ENCODE data around the gene LARP1. TPM values are rescaled to one million over a fixed set of nuclear protein-coding genes. Genes with fewer than 3 reads are reported as not detected.

Gene LARP1
- total and polyA plus RNA-seq, 10 of the 15 experiments (the other 5 are each of a cell fraction or from before 2014, with no cell fraction given), result 22.6 to 227 (median 60.8) TPM

- TF ChIP-seq POLR2AphosphoS2 (IDR thresholded peaks at IDR 0.05; ENCODE audit: low read depth, low read length), result no peak
- Histone ChIP-seq H3K4me2 (ENCODE audit: control insufficient read depth, insufficient read depth) (no peak overlapping the region), H3K4me3 (no peak overlapping the region), H3K9ac (ENCODE audit: control insufficient read depth, insufficient read depth, low read length) (no peak overlapping the region), H3K79me2 (ENCODE audit: control insufficient read depth, insufficient read depth, low read length) (no peaks in the 10 kb centered on the region), H3K36me3 (ENCODE audit: control insufficient read depth in 2 of 2, insufficient read depth in 2 of 2, low read length in 1 of 2) (no peaks in the 10 kb centered on the region), H4K20me1 (ENCODE audit: control insufficient read depth, insufficient read depth) (no peaks in the 10 kb centered on the region), H3K4me1 (ENCODE audit: control insufficient read depth, insufficient read depth, low read length) (no peaks in the 10 kb centered on the region), H2AFZ (ENCODE audit: control insufficient read depth, low read depth, low read length) (no peak overlapping the region), H3K27ac (ENCODE audit: control insufficient read depth, insufficient read depth) (no peak overlapping the region), H3K9me3 (replicated peaks; ENCODE audit: control insufficient read depth, insufficient read depth, low read length) (no peaks in the 10 kb centered on the region), H3K27me3 (replicated peaks in 1 of 2; ENCODE audit: control insufficient read depth in 2 of 2, insufficient read depth in 2 of 2, low read length in 1 of 2) (no peaks in the 10 kb centered on the region)
- ChIA-PET POLR2A (no interaction called here), SMC1A (ENCODE audit: uncharacterized antibody, unreplicated experiment) (no interaction called here), CTCF (interaction anchor here (1.2 kb wide), 1 partner anchor 9 kb away, joined by 3 read pairs; no protein-coding TSS in a partner anchor), RAD21 (ENCODE audit: unreplicated experiment) (no interaction called here)
- whole genome bisulfite sequencing (ENCODE audit: insufficient coverage, insufficient replicate concordance, low lambda C conversion rate, missing lambda C conversion rate), result 60% methylated on average over 2 of the region's 2 CpGs
- FAIRE-seq, result no peak
- no peak; the same call in 2 of the 3 replicates for ATAC-seq
- in situ Hi-C loops (cut with MboI), result loop anchor here (5.0 kb wide), 1 partner anchor 32 kb away; no protein-coding TSS in a partner anchor
- intact Hi-C loops (cut with micrococcal nuclease; ENCODE audit: unreplicated experiment), result no loop called here
- BruUV-seq (replicated peaks), result no TSS peak
- no peak for DNase-seq (ENCODE audit: low read depth, low spot score)
These were observed 94.6 kb downstream of the LARP1 start for GRCh38 chr5:154849791-154850201.

- DNase-seq (ENCODE audit: low read depth, low spot score) (no peak), ATAC-seq (peak; percentile 80), FAIRE-seq (no peak)
- ChIA-PET SMC1A (ENCODE audit: uncharacterized antibody, unreplicated experiment) (interaction anchor here (0.6 to 1.4 kb wide), 5 partner anchors 9 to 882 kb away, joined by 3 to 4 read pairs (median 3); no protein-coding TSS in a partner anchor), CTCF (interaction anchor here (0.8 to 1.2 kb wide), 3 partner anchors 53 to 208 kb away, joined by 3 read pairs; no protein-coding TSS in a partner anchor), POLR2A (interaction anchor here (0.6 kb wide), 1 partner anchor 67 kb away, joined by 3 read pairs; no protein-coding TSS in a partner anchor), RAD21 (ENCODE audit: unreplicated experiment) (interaction anchor here (0.6 kb wide), 1 partner anchor 36 kb away, joined by 3 read pairs; no protein-coding TSS in a partner anchor)
- Histone ChIP-seq H3K9ac (ENCODE audit: control insufficient read depth, insufficient read depth, low read length) (no peak within 1 kb of the TSS), H2AFZ (ENCODE audit: control insufficient read depth, low read depth, low read length) (peak within 1 kb of the TSS; percentile 1; the same call in 1 of the 2 replicates), H3K27me3 (replicated peaks in 1 of 2; ENCODE audit: control insufficient read depth in 2 of 2, insufficient read depth in 2 of 2, low read length in 1 of 2) (no peaks in the 10 kb centered on the region), H3K4me3 (no peak within 1 kb of the TSS), H3K36me3 (ENCODE audit: control insufficient read depth in 2 of 2, insufficient read depth in 2 of 2, low read length in 1 of 2) (no peaks in the 10 kb centered on the region), H3K4me1 (ENCODE audit: control insufficient read depth, insufficient read depth, low read length) (no peaks in the 10 kb centered on the region), H4K20me1 (ENCODE audit: control insufficient read depth, insufficient read depth) (no peaks in the 10 kb centered on the region), H3K4me2 (ENCODE audit: control insufficient read depth, insufficient read depth) (no peak within 1 kb of the TSS), H3K9me3 (replicated peaks; ENCODE audit: control insufficient read depth, insufficient read depth, low read length) (no peaks in the 10 kb centered on the region), H3K79me2 (ENCODE audit: control insufficient read depth, insufficient read depth, low read length) (no peaks in the 10 kb centered on the region), H3K27ac (ENCODE audit: control insufficient read depth, insufficient read depth) (no peak within 1 kb of the TSS)
- 47% methylated on average over 11 of the region's 11 CpGs for WGBS (ENCODE audit: insufficient coverage, insufficient replicate concordance, low lambda C conversion rate, missing lambda C conversion rate)
- TF ChIP-seq, protein P1, sequence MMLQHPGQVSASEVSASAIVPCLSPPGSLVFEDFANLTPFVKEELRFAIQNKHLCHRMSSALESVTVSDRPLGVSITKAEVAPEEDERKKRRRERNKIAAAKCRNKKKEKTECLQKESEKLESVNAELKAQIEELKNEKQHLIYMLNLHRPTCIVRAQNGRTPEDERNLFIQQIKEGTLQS (IDR thresholded peaks at IDR 0.05; ENCODE audit: borderline replicate concordance, extremely low read depth, low read depth, low read length), result 0 out of 2 replicates have a peak, but pooled peaks have one; percentile 2
- TF ChIP-seq ZNF274 (IDR thresholded peaks at IDR 0.05; ENCODE audit: insufficient read depth, insufficient read length) (no peak), BHLHE40 (IDR thresholded peaks at IDR 0.05; ENCODE audit: borderline replicate concordance in 1 of 2, low read depth in 2 of 2, low read length in 1 of 2) (peak; percentile 40 to 60; a peak in 1 of 4 replicates), POLR2AphosphoS5 (IDR thresholded peaks at IDR 0.05; ENCODE audit: low read length) (no peak), RAD51 (IDR thresholded peaks at IDR 0.05) (peak; percentile 68), FOXK2 (IDR thresholded peaks at IDR 0.05) (no peak), NR2C2 (IDR thresholded peaks at IDR 0.05; ENCODE audit: borderline replicate concordance, control insufficient read depth, insufficient read length, low read depth) (no peak)
- TF ChIP-seq, protein P2, sequence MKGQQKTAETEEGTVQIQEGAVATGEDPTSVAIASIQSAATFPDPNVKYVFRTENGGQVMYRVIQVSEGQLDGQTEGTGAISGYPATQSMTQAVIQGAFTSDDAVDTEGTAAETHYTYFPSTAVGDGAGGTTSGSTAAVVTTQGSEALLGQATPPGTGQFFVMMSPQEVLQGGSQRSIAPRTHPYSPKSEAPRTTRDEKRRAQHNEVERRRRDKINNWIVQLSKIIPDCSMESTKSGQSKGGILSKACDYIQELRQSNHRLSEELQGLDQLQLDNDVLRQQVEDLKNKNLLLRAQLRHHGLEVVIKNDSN (IDR thresholded peaks at IDR 0.05; ENCODE audit: borderline replicate concordance, extremely low read length, insufficient read depth, low read depth, low read length), result peak; percentile 31
- BruUV-seq (replicated peaks), result no TSS peak
- in situ Hi-C loops (cut with MboI), result loop anchor here (5.0 kb wide), 1 partner anchor 33 kb away; no protein-coding TSS in a partner anchor
- intact Hi-C loops (cut with micrococcal nuclease; ENCODE audit: unreplicated experiment), result no loop called here
These were observed 95.3 kb downstream of the LARP1 start, which contains the start of gene FAXDC2 for GRCh38 chr5:154850255-154851062. Gene FAXDC2 (minus strand): TSS chr5:154850603. CDS start chr5:154838178, 12,425 bp downstream.

Data from GM12878 (cell line).